ENCODE measurements around the gene NFASC.

The NFASC gene

GRCh38 chr1:204927673-204928641 is 57.3 kb downstream of the NFASC start:
- DNase-seq (ENCODE audit: low read depth in 2 of 3, low spot score in 1 of 3) = no peak

- DNase-seq (ENCODE audit: low read depth in 2 of 3, low spot score in 1 of 3) = no peak
These were observed 58.2 kb downstream of the NFASC start for GRCh38 chr1:204928671-204929486.

GRCh38 chr1:204929487-204930154 is 59.0 kb downstream of the NFASC start:
- no peak for DNase-seq (ENCODE audit: low read depth in 2 of 3, low spot score in 1 of 3)

GRCh38 chr1:204930155-204930523 is 59.5 kb downstream of the NFASC start:
- DNase-seq (ENCODE audit: low read depth in 2 of 3, low spot score in 1 of 3) = no peak

- DNase-seq (ENCODE audit: low read depth in 2 of 3, low spot score in 1 of 3) = no peak
These were observed 60.7 kb downstream of the NFASC start for GRCh38 chr1:204931313-204931712.

GRCh38 chr1:204931768-204932572 is 61.3 kb downstream of the NFASC start:
- no peak for DNase-seq (ENCODE audit: low read depth in 2 of 3, low spot score in 1 of 3)

- DNase-seq (ENCODE audit: low read depth in 2 of 3, low spot score in 1 of 3) = no peak
These were observed 61.9 kb downstream of the NFASC start for GRCh38 chr1:204932573-204932909.

GRCh38 chr1:204935155-204935554 is 64.5 kb downstream of the NFASC start:
- DNase-seq (ENCODE audit: low read depth in 2 of 3, low spot score in 1 of 3) = no peak

GRCh38 chr1:204936765-204937164 is 66.1 kb downstream of the NFASC start:
- DNase-seq (ENCODE audit: low read depth in 2 of 3, low spot score in 1 of 3) = no peak

- DNase-seq (ENCODE audit: low read depth in 2 of 3, low spot score in 1 of 3) = no peak
These were observed 67.2 kb downstream of the NFASC start for GRCh38 chr1:204937901-204938300.

GRCh38 chr1:204940591-204940990 is 69.9 kb downstream of the NFASC start:
- no peak for DNase-seq (ENCODE audit: low read depth in 2 of 3, low spot score in 1 of 3)

- peak; percentile 44 to 61 (median 45) for DNase-seq (ENCODE audit: low read depth in 2 of 3, low spot score in 1 of 3)
These were observed 71.0 kb downstream of the NFASC start for GRCh38 chr1:204941421-204942338.

- DNase-seq (ENCODE audit: low read depth in 2 of 3, low spot score in 1 of 3) = no peak
These were observed 72.8 kb downstream of the NFASC start for GRCh38 chr1:204943495-204943894.

GRCh38 chr1:204944662-204945061 is 74.0 kb downstream of the NFASC start:
- no peak for DNase-seq (ENCODE audit: low read depth in 2 of 3, low spot score in 1 of 3)

GRCh38 chr1:204945565-204945977 is 74.9 kb downstream of the NFASC start:
- DNase-seq (ENCODE audit: low read depth in 2 of 3, low spot score in 1 of 3) = no peak

- no peak for DNase-seq (ENCODE audit: low read depth in 2 of 3, low spot score in 1 of 3)
These were observed 76.0 kb downstream of the NFASC start for GRCh38 chr1:204946640-204947039.

GRCh38 chr1:204947338-204947737 is 76.7 kb downstream of the NFASC start:
- no peak for DNase-seq (ENCODE audit: low read depth in 2 of 3, low spot score in 1 of 3)

- no peak for DNase-seq (ENCODE audit: low read depth in 2 of 3, low spot score in 1 of 3)
These were observed 77.1 kb downstream of the NFASC start for GRCh38 chr1:204947747-204948146.

GRCh38 chr1:204950353-204951001 is 79.8 kb downstream of the NFASC start:
- DNase-seq (ENCODE audit: low read depth in 2 of 3, low spot score in 1 of 3) = no peak

Measured in stimulated activated CD4-positive, alpha-beta T cell treated with anti-CD3 and anti-CD28 coated beads, Interleukin-12 subunit alpha, Interleukin-12 subunit beta, amount 100 ng/mL, for 48 hours (primary cell).